ENCODE measurements around the gene CAPN10.

The CAPN10 gene

GRCh38 chr2:240563951-240564560 lies 22.5 kb upstream of the CAPN10 start:
- ChIA-PET POLR2A (ENCODE audit: low non-redundant PET) (no interaction called here), CTCF (interaction anchor here (0.7 kb wide), 1 partner anchor 26 kb away, joined by 3 read pairs; no protein-coding TSS in a partner anchor)
- TF ChIP-seq CTCF (conservative IDR thresholded peaks at IDR 0.05; ENCODE audit: low read depth) = no peak
- H3K27ac ChIP-seq = peak overlapping the region; percentile 98
- no peak for DNase-seq (ENCODE audit: low spot score)

GRCh38 chr2:240564561-240565332 lies 21.8 kb upstream of the CAPN10 start:
- POLR2A ChIA-PET (ENCODE audit: low non-redundant PET) = interaction anchor here (2.5 kb wide), 1 partner anchor 21 kb away, joined by 12 read pairs; the partner anchor contains the start of gene CAPN10
- peak overlapping the region; percentile 98 for H3K27ac ChIP-seq
- TF ChIP-seq CTCF (conservative IDR thresholded peaks at IDR 0.05; ENCODE audit: low read depth) = no peak
- DNase-seq (ENCODE audit: low spot score) = no peak
- CTCF ChIA-PET = no interaction called here

GRCh38 chr2:240565333-240566202 lies 21.0 kb upstream of the CAPN10 start:
- ChIA-PET CTCF (interaction anchor here (0.6 to 1.7 kb wide), 13 partner anchors 11 to 152 kb away, joined by 3 to 16 read pairs (median 4); partner anchors contain the start of gene CAPN10), POLR2A (ENCODE audit: low non-redundant PET) (interaction anchor here (0.6 to 2.5 kb wide), 3 partner anchors 11 to 20 kb away, joined by 3 to 12 read pairs (median 4); partner anchors contain the start of gene CAPN10)
- DNase-seq (ENCODE audit: low spot score) = peak; percentile 57
- peak overlapping the region; percentile 98 for H3K27ac ChIP-seq
- no peak for TF ChIP-seq CTCF (conservative IDR thresholded peaks at IDR 0.05; ENCODE audit: low read depth)

DNA sequence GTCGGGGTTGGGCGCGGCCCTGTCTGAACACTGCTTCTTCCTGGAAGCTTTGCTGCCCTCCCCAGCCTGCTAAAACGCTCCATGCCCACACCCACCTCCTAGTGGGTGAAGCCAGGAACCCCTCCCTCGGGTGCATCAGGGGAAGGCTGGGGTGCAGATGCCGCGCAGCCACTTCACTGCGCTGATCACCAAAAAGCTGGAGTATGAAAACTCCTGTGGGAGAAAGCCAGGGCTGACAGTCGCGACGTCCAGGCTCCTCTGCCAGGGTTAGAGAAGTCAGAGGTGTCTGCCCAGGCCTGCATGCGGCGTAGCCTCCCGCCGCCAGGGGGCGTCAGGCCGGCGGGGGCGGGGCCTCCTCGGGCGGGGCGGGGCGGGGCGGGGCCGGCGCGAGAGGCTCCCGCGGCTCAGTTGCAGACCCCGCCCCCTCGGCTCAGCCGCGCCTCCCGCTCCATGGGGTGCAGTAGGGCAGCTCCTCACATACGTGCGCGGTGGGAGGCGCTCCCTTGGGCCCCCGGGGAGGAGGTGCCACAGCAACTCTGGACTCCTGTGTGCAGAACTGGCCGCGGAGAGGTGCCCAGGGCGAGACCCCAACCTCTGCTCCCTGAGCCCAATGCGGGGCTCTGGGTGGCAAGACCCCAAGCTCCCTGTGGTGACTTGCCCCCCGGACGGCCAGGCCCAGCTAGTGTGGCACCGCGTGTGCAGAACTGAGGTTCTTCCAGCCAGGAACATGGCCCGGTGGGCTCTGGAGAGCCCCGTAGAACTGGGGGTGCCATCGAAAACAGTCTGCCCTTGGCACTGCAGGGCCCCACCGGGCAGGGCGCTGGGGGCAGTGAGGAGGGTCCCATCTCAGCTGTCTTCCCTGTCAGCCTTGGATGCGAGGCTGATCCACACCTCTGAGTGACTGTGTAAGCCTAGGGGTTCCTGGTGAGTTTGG lies 20.1 kb upstream of the CAPN10 start:
- POLR2A ChIA-PET (ENCODE audit: low non-redundant PET) = interaction anchor here (0.6 to 2.5 kb wide), 3 partner anchors 11 to 20 kb away, joined by 3 to 12 read pairs (median 4); partner anchors contain the start of gene CAPN10
- H3K27ac ChIP-seq = peak overlapping the region; percentile 98
- peak; percentile 94 for TF ChIP-seq CTCF (conservative IDR thresholded peaks at IDR 0.05; ENCODE audit: low read depth)
- peak; percentile 78 for DNase-seq (ENCODE audit: low spot score)
- CTCF ChIA-PET = interaction anchor here (0.5 to 1.7 kb wide), 13 partner anchors 11 to 211 kb away, joined by 3 to 16 read pairs (median 4); partner anchors contain the start of gene CAPN10

GRCh38 chr2:240567137-240567871 lies 19.2 kb upstream of the CAPN10 start:
- H3K27ac ChIP-seq = peak overlapping the region; percentile 98
- POLR2A ChIA-PET (ENCODE audit: low non-redundant PET) = interaction anchor here (2.5 kb wide), 1 partner anchor 19 kb away, joined by 12 read pairs; the partner anchor contains the start of gene CAPN10
- CTCF ChIA-PET = interaction anchor here (0.5 to 1.7 kb wide), 3 partner anchors 13 to 227 kb away, joined by 3 to 16 read pairs (median 3); no protein-coding TSS in a partner anchor
- DNase-seq (ENCODE audit: low spot score) = no peak
- TF ChIP-seq CTCF (conservative IDR thresholded peaks at IDR 0.05; ENCODE audit: low read depth) = no peak
